Suprapubic skin (tissue), 4 donors: ENCODE data around the gene HLA-DOB.

Source experiments
- CTCF ChIP-seq, 2 donors: fragments of 200-600 bp in 1 of 2; fragments of 450-650 bp in 1 of 2; sonication (generic) in 1 of 2; IDR thresholded peaks; one replicate each; pipeline ENCODE4 v1.5.1; 2016 to 2019; ENCODE audit warnings: antibody characterized with exemption in 2 of 2, mild to moderate bottlenecking in 1 of 2, moderate library complexity in 1 of 2
- EP300 ChIP-seq: sonication (generic); formaldehyde crosslinking; IDR thresholded peaks from one replicate; pipeline ENCODE4 v1.6.1; 2017; ENCODE audit warnings: antibody characterized with exemption
- POLR2A ChIP-seq, 2 donors: fragments of 450-650 bp; IDR thresholded peaks; one replicate each; pipeline ENCODE4 v1.6.1; 2017; ENCODE audit warnings: antibody characterized with exemption in 2 of 2, mild to moderate bottlenecking in 2 of 2, moderate library complexity in 2 of 2
- POLR2AphosphoS5 ChIP-seq, 3 donors: sonication (generic); formaldehyde crosslinking; IDR thresholded peaks; one replicate each; pipeline ENCODE4 v1.6.1; 2017; ENCODE audit warnings: antibody characterized with exemption in 3 of 3

GRCh38 chr6:32853541-32854375 is 37.0 kb upstream of the HLA-DOB start, which contains the start of the genes PSMB9 and TAP1:
- TF ChIP-seq POLR2A (IDR thresholded peaks at IDR 0.05) (peak; percentile 69 to 88), CTCF (IDR thresholded peaks at IDR 0.05) (peak; percentile 84 to 89), POLR2AphosphoS5 (IDR thresholded peaks at IDR 0.05) (peak; percentile 57 to 93 (median 81)), EP300 (no peak)
